ENCODE results near the gene CALHM6. TPM values are rescaled to one million over a fixed set of nuclear protein-coding genes. Genes with fewer than 3 reads are reported as not detected.

CALHM6 gene
- 1.6 and 3.1 TPM in 2 replicates for total RNA-seq

GRCh38 chr6:116461331-116461931 lies at the start of gene CALHM6:
TSS of gene CALHM6 (plus strand) at chr6:116461375. CDS start at chr6:116461930, 555 bp downstream.
- no peak for DNase-seq (ENCODE audit: low read depth)

GRCh38 chr6:116412270-116412669 lies 48.9 kb upstream of the CALHM6 start:
- DNase-seq (ENCODE audit: low read depth): no peak

DNA sequence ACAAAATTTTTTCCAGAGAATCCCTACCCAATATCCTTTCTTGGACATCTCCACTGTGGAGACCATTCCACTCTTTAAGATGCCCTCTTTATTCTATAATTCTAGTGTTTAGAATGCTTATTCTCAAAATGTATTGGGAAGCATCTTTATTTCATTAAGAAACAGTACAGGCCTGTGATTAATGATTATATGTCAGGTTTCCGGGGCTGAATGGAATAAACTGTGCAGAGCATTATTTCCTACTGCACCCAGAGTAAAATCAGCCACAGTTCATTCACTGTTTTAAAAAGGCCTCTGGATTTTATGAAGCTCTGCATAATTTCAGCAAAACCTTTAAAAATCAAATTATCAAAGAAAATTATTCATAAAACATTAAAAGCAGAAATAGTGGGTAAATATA lies 47.8 kb upstream of the CALHM6 start:
- DNase-seq (ENCODE audit: low read depth): no peak

- DNase-seq (ENCODE audit: low read depth): no peak
Observed at GRCh38 chr6:116417661-116418060, 43.5 kb upstream of the CALHM6 start.

DNA sequence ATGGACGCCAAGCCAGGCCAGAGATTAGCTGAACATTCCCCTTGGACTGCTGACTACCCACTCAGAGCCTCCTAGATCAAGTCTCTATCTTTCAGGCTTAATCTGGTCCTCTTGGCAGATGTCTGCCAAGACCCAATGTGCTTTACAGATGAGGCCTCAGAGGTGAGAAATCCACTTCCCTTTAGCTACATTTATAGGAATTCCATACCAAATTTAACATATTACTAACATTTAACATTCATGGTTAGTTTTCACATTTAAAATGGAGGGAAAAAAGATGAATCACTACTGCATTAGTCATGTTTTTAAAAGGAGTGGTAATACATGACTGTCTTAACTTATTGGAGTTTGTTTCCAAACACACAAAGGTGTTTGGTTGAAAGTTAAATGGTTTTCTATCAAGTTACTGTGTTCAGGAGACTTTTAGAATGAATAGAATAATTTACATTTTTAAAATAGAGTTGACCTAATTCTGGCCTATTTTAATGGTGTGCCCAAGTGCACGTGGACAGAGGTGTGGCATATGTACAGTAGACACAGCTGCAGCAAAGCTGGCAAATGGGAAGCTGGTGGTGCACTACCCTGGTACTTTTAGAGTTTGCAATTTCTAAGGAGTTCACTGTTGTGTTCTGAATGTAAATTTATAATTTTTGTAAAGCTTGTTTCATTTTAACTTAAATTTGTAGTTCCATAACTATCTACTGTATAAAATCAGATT lies 41.9 kb upstream of the CALHM6 start:
- peak; percentile 71 for DNase-seq (ENCODE audit: low read depth)

DNA sequence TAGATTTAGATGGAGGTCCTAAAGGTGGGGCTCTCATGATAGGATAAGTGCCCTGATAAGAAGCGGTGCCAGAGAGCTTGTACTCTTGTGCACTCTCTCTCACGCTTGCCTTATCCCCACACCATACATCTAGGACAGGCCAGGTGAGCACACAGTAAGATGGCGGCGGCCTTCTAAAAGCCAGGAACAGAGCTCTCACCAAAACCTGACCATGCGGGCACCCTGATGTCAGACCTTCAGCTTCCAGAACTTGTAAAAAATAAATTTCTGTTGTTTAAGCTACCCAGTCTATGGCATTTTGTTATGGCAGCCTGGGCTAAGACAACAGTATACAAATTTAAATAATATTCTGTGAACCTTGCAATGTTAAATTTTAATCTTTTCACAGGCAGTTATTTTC lies 40.8 kb upstream of the CALHM6 start:
- no peak for DNase-seq (ENCODE audit: low read depth)

- DNase-seq (ENCODE audit: low read depth): no peak
Observed at GRCh38 chr6:116422238-116422637, 38.9 kb upstream of the CALHM6 start.

- DNase-seq (ENCODE audit: low read depth): peak; percentile 56
Observed at GRCh38 chr6:116424001-116424400, 37.2 kb upstream of the CALHM6 start.

GRCh38 chr6:116426551-116426950 lies 34.6 kb upstream of the CALHM6 start:
- DNase-seq (ENCODE audit: low read depth): no peak

DNA sequence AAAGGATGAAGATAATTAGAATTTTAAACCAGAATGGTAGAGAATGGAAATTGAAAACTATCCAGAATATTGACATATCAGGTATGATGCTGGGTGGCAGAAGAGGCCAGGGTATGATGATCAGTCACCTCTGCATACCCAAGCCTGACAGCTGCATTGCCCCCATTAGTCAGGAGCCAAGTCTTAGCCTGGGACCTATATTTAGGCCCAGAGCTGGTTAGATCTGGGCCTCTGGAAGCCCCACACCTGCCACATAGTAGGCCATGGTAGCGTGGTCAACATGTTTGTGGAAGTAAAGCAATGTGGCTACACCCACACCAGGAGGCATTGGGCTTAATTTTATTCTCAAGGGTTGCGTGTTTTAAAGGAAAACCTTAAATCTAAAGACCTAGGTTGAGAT lies 32.1 kb upstream of the CALHM6 start:
- no peak for DNase-seq (ENCODE audit: low read depth)

DNA sequence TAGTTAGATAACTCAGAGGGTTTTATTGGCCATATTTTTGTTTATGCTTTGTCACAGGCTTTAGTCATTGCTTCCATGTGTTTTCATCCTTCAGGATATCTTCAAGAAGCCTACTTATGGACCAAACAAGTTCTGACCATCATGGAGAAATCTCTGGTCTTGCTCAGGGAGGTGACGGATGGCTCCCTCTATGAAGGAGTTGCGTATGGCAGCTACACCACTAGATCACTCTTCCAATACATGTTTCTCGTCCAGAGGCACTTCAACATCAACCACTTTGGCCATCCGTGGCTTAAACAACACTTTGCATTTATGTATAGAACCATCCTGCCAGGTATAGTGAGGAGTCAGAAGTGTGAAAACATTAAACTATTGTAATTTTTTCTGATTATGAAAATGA lies 30.3 kb upstream of the CALHM6 start:
- no peak for DNase-seq (ENCODE audit: low read depth)

DNA sequence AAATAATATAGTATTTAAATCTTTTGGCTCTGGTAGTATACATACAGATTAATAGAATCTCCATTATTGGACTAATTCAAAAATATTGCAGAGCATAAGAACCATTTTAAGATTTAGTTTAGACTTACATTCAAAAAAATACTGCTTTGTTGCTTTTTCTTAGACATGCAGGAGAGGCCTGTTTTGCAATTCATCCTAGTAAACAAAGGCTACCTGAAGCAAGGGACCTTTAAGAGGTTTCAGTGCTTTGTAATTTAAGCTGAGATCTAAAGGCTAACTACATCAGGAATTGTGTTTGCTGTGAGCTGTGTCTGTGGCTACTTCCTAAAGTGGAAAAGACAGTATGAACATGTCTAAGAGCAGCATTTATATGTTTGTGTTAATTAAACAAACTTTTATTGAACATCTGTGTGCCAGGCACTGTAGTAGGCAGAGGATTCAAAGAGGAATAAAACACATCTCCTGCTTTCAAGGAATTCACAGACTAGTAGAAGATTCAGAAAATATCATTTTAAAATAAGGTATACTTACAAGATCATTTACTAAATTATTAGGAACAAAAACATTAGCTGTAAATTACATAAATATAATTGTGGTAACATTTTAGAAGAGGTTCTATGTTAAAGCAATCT lies 29.1 kb upstream of the CALHM6 start:
- DNase-seq (ENCODE audit: low read depth): no peak

DNA sequence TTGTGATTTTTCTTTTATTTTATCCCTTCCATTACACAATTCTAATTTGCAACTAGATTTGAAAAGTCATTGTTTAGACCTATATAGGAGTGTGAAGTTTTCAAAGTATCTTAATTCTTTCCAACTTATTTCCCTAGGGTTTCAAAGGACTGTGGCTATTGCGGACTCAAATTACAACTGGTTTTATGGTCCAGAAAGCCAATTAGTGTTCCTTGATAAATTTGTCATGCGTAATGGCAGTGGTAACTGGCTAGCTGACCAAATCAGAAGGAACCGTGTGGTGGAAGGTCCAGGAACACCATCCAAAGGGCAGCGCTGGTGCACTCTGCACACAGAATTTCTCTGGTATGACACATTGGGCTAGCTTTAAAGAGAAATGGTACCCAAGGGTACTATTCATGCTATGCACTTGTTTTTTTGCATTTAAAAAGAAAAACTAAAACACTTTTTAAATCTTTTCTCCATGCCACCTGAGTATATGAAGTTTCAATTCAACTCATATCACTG lies 27.9 kb upstream of the CALHM6 start:
- no peak for DNase-seq (ENCODE audit: low read depth)

DNA sequence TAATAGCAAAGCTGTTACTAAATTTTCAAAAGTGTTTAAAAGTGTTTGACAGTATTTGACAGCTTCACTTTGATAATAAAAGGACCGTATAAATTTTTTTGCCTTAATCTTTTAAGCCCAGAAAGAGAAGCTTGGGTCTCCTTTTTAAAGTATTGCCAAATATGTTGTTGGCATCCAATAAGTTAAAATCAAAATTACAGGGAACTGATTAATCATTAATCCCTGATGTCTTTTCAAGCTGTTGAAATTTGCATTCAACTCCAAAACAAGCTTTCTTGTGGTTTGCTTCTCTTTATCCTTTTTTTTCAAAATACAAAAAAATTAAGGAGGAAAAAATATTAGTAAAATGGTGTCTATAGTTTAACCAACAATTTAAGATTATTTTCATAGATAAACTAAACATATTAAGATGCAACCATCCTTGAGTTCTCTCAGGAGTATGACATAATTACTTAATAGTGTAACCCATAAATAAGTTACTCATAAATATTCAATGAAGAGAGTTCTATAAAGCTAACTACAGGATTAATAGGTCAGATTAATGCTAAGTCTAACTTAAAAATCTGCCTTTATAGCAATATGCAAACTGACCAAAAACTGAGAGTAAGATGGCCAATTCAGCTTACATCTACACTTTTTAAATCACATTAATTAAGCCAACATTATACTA lies 27.0 kb upstream of the CALHM6 start:
- peak; percentile 43 for DNase-seq (ENCODE audit: low read depth)

DNA sequence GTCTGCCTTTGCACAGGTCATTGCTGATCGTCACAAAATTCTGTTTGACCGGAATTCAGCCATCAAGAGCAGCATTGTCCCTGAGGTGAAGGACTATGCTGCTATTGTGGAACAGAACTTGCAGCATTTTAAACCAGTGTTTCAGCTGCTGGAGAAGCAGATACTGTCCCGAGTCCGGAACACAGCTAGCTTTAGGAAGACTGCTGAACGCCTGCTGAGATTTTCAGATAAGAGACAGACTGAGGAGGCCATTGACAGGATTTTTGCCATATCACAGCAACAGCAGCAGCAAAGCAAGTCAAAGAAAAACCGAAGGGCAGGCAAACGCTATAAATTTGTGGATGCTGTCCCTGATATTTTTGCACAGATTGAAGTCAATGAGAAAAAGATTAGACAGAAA lies 24.6 kb upstream of the CALHM6 start:
- DNase-seq (ENCODE audit: low read depth): no peak

GRCh38 chr6:116437656-116438055 lies 23.5 kb upstream of the CALHM6 start:
- no peak for DNase-seq (ENCODE audit: low read depth)

DNA sequence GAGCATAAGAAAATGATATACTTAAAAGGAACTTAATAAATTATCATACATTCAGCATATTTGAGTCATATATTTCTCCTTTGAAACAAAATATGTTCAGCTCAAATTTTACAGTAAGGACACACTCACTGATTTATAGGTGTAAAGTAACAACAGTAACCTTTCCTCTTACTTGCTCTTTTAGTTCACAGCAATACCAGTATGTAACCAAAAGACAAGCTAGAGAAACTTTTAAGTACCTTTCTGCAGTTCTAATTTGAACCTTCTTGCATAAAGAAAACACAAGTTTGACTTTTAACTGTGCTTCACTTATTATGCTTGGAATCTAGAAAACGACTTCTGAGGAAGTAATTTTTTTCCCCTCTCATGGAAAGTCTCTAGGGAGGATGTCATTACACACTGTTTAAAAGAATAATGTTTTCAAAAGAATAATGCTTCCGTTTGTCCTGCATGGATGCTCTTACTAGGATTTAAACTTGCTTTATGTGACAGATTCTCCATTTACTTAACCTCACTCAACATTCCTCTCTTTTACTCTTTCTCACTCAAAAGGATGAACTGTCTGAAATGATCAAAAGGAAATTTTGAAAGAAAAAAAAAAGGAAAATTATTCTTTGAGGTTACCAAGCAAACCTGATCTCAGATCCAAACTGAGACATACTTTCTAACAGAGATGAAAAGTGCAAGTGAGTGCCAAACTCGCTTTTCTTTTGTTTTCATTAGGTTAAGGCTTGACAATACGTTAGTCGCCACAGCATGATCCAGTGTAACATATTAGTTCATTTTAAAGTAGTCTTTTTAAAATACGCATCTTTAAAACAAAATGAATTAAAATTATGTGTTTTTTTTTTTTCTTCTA lies 22.4 kb upstream of the CALHM6 start:
- DNase-seq (ENCODE audit: low read depth): no peak

DNA sequence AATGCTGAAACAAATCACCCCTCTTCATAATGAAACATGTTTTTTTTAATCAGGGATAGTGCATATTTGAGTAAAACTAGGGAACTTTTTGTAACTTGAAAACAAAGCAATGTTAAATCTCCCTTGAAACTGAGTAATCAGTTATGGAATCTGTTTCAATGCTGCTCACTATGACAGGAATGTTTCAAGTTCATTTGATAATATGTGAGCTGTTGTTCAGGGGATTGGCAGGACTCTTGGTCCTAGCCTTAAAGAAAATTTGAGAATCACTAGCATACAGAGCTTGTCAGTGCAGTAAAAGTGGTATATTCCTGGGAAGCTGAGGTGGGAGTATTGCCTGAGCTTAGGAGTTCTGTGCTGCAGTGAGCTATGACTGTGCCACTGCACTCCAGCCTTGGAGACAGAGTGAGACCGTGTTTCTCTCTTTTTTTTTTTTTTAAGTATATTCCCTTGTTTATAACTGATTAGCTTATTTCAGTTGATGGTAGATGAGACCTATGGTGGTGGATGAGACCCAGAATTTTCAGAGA lies 21.6 kb upstream of the CALHM6 start:
- peak; percentile 47 for DNase-seq (ENCODE audit: low read depth)

DNA sequence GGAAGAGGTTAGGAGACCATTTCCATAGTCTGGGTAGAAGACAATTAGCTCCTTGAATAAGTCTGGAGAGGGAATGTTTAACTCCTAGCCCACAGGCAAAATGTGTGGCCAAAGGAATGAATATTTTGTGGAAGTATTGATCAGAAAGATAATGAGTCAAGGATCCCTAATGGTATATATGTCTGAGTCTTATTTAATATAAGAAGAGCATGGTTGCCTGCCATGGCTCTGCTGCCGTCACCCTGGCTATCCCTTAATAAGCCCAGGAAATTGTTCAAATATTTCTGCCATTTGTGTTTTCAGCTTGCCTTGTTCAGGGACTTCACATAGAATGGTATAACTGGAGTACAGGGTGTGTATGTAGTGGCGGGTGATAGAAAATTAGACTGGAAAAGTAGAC lies 18.1 kb upstream of the CALHM6 start:
- DNase-seq (ENCODE audit: low read depth): no peak

DNA sequence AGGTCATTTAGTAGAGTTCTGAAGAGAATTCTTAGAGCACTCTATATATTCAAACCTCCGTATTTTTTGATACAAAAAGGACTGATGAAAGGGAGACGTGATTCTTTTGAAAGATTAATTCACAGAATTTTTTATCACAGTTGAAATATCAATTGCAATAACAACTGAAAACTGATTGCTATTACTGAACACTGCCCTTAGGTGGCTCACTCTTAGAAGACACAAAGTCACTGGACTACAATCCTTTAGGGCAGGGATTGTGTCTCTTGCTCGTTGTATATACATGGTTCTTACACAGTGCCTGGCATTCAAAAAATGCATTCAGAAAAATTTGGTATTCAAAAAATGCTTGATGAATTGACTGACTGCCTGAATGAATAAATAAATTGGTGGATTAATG lies 17.1 kb upstream of the CALHM6 start:
- peak; percentile 44 for DNase-seq (ENCODE audit: low read depth)

GRCh38 chr6:116444575-116444974 lies 16.6 kb upstream of the CALHM6 start:
- no peak for DNase-seq (ENCODE audit: low read depth)

All from renal cortical epithelial cell (primary cell).